ENCODE measurements around the gene NPAS3.

NPAS3 gene

DNA sequence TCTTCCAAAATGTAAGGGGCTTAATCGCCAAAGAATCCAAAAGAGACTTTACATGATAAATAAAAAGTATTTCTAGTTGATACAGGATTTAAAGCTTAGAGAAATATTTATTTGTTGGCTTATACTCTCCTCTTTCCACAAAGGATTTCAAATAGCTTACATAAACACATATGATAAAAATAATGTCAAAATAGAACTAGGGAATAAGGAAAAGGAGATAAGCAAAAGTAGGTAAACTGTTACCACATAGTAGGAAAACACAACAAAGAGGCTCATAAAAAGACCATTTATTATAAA lies 625.2 kb downstream of the NPAS3 start:
- no peak for DNase-seq (ENCODE audit: low spot score)
- TF ChIP-seq, protein P1, sequence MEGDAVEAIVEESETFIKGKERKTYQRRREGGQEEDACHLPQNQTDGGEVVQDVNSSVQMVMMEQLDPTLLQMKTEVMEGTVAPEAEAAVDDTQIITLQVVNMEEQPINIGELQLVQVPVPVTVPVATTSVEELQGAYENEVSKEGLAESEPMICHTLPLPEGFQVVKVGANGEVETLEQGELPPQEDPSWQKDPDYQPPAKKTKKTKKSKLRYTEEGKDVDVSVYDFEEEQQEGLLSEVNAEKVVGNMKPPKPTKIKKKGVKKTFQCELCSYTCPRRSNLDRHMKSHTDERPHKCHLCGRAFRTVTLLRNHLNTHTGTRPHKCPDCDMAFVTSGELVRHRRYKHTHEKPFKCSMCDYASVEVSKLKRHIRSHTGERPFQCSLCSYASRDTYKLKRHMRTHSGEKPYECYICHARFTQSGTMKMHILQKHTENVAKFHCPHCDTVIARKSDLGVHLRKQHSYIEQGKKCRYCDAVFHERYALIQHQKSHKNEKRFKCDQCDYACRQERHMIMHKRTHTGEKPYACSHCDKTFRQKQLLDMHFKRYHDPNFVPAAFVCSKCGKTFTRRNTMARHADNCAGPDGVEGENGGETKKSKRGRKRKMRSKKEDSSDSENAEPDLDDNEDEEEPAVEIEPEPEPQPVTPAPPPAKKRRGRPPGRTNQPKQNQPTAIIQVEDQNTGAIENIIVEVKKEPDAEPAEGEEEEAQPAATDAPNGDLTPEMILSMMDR (IDR thresholded peaks at IDR 0.05; ENCODE audit: extremely low read depth, missing control alignments) = no peak

DNA sequence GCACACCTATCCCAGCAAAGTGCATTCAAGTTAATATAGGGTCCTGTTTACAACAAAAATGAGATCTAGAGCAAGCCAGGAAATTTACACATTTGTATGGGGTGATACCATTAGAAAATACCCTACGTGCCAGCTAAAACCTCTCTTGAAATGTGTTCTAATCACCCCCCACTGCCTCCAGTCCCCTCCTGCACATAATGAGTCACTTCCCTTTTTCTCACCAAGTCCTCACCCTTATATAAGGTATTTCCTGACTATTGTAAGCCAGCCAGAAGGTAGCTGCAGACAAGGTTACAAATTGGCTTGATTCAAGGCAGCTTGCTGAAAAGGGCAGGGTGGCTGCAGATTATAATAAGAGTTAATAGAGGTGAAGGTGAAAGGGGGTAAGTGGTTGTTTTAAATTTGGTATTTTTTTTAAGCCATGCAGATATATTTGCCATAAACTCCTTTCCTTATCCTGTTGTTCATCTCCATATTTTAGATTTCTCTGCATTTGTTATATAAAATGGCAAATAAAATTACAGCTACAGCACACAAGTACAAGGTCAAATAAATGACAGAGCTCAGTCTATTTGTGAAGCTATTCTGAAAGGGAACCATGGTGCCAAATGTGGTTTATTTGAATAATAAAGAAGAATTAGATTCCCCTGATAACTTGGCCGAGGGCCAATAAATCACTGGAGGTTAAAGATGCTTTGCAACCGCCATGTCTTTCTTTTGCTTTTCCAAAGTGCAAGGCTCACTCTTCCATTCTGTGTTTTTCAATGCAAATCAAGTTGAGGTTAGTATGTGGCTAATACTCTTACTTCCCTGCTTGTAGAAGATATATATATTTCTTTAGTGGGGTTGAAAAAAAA lies 626.3 kb downstream of the NPAS3 start:
- TF ChIP-seq, protein P1 (IDR thresholded peaks at IDR 0.05; ENCODE audit: extremely low read depth, missing control alignments) = no peak
- DNase-seq (ENCODE audit: low spot score) = peak; percentile 11

DNA sequence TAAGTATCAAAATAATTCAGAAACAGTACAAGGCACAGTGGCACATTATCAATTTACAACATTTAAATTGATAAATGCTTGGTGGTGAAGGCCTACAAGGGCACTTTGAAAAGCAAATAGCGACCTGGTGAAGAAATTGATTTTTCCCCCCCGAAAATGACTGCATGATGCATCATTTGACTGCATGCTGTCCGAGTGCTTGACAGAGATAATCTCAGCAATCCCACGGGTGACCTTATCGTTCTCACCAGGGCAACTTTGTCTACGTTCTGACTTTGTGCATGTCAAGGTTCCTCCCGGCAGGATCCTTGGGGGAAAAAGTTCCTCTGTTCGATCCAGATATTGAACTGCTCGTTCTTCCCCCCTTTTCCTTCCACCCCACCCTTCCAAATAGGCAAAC lies 627.4 kb downstream of the NPAS3 start:
- no peak for DNase-seq (ENCODE audit: low spot score)
- TF ChIP-seq, protein P1 (IDR thresholded peaks at IDR 0.05; ENCODE audit: extremely low read depth, missing control alignments) = no peak

DNA sequence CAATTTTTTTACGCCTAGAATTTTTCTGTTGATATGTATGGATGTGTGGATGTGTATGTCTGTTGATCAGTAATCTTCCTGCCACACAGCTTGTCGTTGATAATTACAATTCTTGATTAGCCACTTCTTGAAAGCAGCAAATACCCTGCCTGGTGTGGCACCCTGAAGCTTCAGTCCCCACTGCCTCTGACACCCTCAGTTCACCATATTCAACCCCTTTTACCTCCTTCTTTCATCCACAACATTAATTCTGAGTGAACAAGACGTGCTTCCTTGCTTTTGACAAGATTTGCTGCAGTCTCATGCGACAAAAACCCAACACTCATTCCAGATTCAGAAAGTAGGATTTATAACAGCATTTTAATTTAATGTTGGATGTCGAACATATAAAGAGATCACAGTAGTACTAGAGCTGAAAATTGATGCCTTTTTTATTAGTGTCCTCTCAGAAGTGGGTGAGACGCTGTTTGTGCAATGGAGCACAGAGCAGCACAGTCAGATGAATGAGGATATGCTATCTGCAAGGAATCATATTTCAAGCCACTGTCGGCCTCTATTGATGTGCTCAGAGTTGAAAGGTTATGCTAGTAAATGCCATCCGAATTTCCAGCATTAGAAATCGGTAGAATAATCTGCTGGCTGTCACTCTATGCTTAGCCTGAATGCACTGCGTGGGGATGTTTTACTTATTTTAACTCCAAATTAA lies 628.5 kb downstream of the NPAS3 start:
- DNase-seq (ENCODE audit: low spot score) = no peak
- TF ChIP-seq, protein P1 (IDR thresholded peaks at IDR 0.05; ENCODE audit: extremely low read depth, missing control alignments) = no peak

DNA sequence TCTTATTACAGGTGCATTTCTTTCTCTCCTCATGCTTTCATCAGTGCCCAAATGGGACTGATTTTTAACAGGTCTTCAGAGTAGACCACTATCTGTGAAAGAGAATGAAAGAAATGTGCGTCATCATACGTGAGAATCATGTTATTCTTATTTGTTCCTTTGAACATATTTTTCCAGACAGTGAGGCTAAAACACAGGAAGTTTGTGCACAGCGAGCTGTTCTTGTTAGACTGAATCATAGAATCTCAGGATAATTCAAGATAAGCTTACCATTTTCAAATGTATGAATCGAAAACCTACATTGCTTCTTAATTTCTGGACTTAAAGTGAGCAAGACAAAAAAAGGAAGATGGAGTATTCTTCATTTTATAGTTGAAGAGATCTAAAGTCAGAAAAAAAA lies 629.1 kb downstream of the NPAS3 start:
- TF ChIP-seq, protein P1 (IDR thresholded peaks at IDR 0.05; ENCODE audit: extremely low read depth, missing control alignments) = no peak

DNA sequence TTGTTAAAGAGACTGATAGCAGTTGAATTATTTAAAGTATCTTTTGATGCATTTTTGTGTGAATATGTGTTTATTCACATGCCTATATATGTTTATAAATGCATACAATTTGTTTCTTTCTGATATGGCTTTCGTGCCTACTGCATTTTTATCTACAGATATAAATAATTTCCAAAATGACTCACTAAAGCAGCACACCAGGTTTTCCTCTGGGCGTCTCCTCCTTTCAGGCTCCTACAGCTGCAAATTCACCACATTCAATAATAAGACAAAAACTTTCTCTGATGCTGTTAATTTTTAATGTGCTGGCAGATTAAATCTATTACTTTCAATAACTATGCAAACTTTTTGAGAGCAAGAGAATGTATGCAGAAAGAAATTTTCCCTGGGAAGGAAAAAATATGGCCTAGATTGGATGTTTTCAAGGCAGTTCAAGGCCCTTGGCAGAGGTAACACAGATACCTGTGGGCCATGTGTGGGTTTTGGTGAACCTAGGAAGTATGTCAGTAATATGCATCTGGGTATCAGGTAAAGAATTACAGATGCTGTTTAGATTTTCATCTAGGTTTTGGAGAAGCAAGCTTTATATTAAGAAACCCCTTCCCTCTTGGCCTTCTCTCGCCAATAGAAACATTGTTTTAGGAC lies 630.4 kb downstream of the NPAS3 start:
- TF ChIP-seq, protein P1 (IDR thresholded peaks at IDR 0.05; ENCODE audit: extremely low read depth, missing control alignments) = no peak
- DNase-seq (ENCODE audit: low spot score) = no peak

More for the DNA sequence above, 629.1 kb downstream of the NPAS3 start:
- no peak for DNase-seq (ENCODE audit: low spot score)

Data from GM20000 (cell line).